ENCODE results near the gene PLPPR4.

The PLPPR4 gene

DNA sequence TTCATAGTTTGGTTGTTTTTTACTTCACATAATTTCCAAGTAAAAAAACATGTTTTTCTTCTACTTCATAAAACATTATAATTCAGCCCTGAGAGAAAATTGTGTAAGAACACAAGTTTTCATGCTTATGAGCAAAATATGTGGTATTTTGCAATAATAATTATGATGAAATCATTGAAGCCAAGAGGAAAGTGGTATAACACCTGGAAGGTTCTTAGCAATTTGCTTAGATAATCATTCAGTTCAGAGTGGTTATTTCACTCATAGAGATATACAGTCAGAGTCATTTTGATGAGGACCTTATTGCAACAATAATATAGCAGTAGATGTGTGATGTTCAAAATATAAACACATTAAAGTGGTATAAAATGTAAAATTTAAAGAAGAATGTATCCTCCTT lies 94.5 kb downstream of the PLPPR4 start:
- no peak for DNase-seq
